Vagina (tissue), 2 donors: Measurements from ENCODE around the gene ALKBH3.

Source experiments
- POLR2A ChIP-seq, 2 donors: fragments of 450-650 bp; IDR thresholded peaks; one replicate each; pipeline ENCODE4 v1.6.1; 2017; ENCODE audit warnings: antibody characterized with exemption in 2 of 2, mild to moderate bottlenecking in 2 of 2, moderate library complexity in 2 of 2
- POLR2AphosphoS5 ChIP-seq, 2 donors: sonication (generic); formaldehyde crosslinking; IDR thresholded peaks; one replicate each; pipeline ENCODE4 v1.9.0; 2017; ENCODE audit warnings: antibody characterized with exemption in 2 of 2, mild to moderate bottlenecking in 2 of 2, low read depth in 1 of 2; ENCODE audit not compliant: insufficient read depth in 1 of 2
- TF ChIP-seq, protein P1 (sequence below), 3 experiments: fragments of 450-650 bp in 2 of 3; fragments of 200-600 bp in 1 of 3; sonication (generic) in 1 of 3; IDR thresholded peaks; one replicate each; pipeline ENCODE4 v1.5.1; 2017 to 2019; ENCODE audit warnings: antibody characterized with exemption in 3 of 3, mild to moderate bottlenecking in 2 of 3, moderate library complexity in 2 of 3

GRCh38 chr11:43955381-43956118 is 74.9 kb downstream of the ALKBH3 start:
- no peak for TF ChIP-seq POLR2A (IDR thresholded peaks at IDR 0.05)
- TF ChIP-seq, protein P1, sequence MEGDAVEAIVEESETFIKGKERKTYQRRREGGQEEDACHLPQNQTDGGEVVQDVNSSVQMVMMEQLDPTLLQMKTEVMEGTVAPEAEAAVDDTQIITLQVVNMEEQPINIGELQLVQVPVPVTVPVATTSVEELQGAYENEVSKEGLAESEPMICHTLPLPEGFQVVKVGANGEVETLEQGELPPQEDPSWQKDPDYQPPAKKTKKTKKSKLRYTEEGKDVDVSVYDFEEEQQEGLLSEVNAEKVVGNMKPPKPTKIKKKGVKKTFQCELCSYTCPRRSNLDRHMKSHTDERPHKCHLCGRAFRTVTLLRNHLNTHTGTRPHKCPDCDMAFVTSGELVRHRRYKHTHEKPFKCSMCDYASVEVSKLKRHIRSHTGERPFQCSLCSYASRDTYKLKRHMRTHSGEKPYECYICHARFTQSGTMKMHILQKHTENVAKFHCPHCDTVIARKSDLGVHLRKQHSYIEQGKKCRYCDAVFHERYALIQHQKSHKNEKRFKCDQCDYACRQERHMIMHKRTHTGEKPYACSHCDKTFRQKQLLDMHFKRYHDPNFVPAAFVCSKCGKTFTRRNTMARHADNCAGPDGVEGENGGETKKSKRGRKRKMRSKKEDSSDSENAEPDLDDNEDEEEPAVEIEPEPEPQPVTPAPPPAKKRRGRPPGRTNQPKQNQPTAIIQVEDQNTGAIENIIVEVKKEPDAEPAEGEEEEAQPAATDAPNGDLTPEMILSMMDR (IDR thresholded peaks at IDR 0.05) = no peak
- TF ChIP-seq POLR2AphosphoS5 (IDR thresholded peaks at IDR 0.05; ENCODE audit: insufficient read depth in 1 of 2, low read depth in 1 of 2) = no peak
